SK-N-SH (cell line): Measurements from ENCODE around the gene PSMA6. TPM values are rescaled to one million over a fixed set of nuclear protein-coding genes. Genes with fewer than 3 reads are reported as not detected.

Experiments used
- CTCF ChIA-PET: fragments of 300-600, 350-600 bp; formaldehyde crosslinking; extraction: SDS; loops from one replicate; lab custom pipeline; 2021; lab: Yijun Ruan, JAX
- POLR2A ChIA-PET: fragments of 350-600 bp; sonication (Branson Sonifier 250); formaldehyde crosslinking; extraction: SDS; loops from one replicate; lab custom pipeline; 2020; ENCODE audit warnings: antibody characterized with exemption, inconsistent platforms; lab: Yijun Ruan, JAX
- DNase-seq: peaks from one replicate; pipeline ENCODE4 v3.0.0; 2012
- H2AFZ ChIP-seq: fragments of 200-600 bp; sonication (generic); 2 replicates; pipeline ENCODE4 v1.8.1; 2016; ENCODE audit warnings: antibody characterized with exemption, mild to moderate bottlenecking, low read depth
- H3F3A ChIP-seq: fragments of 200-600 bp; sonication (generic); replicated peaks from 2 replicates; pipeline ENCODE3; 2016; ENCODE audit warnings: antibody characterized with exemption, mild to moderate bottlenecking; ENCODE audit not compliant: insufficient read depth
- H3K27ac ChIP-seq, 2 experiments: fragments of 200-500 bp in 1 of 2; fragments of 200-600 bp in 1 of 2; sonication (Bioruptor generic) in 1 of 2; sonication (generic), shearing (Covaris generic) in 1 of 2; 2 replicates each; pipeline versions ENCODE4 v1.5.1 to v1.6.1; 2014 to 2016; ENCODE audit warnings: low read depth in 2 of 2, inconsistent platforms in 1 of 2, low read length in 1 of 2, mild to moderate bottlenecking in 1 of 2, mixed read lengths in 1 of 2
- H3K27me3 ChIP-seq: fragments of 200-600 bp; sonication (generic), shearing (Covaris generic); 2 replicates; pipeline ENCODE4 v1.6.1; 2016; ENCODE audit warnings: mixed run types; ENCODE audit not compliant: insufficient read depth
- H3K36me3 ChIP-seq, 2 experiments: fragments of 200-500 bp in 1 of 2; fragments of 200-600 bp in 1 of 2; sonication (Bioruptor generic) in 1 of 2; sonication (generic) in 1 of 2; replicated peaks in 1 of 2; 2 replicates each; pipeline versions ENCODE3 to v1.5.1; 2014 to 2016; ENCODE audit warnings: low read length in 1 of 2, mild to moderate bottlenecking in 1 of 2; ENCODE audit not compliant: insufficient read depth in 2 of 2, control insufficient read depth in 1 of 2
- H3K4me1 ChIP-seq, 2 experiments: fragments of 200-500 bp in 1 of 2; fragments of 200-600 bp in 1 of 2; sonication (Bioruptor generic) in 1 of 2; sonication (generic), shearing (Covaris generic) in 1 of 2; 2 replicates each; pipeline versions ENCODE4 v1.5.1 to v1.6.1; 2014 to 2016; ENCODE audit warnings: low read depth in 1 of 2, low read length in 1 of 2, mixed run types in 1 of 2; ENCODE audit not compliant: insufficient read depth in 2 of 2, control insufficient read depth in 1 of 2
- H3K4me2 ChIP-seq: fragments of 200-600 bp; sonication (generic), shearing (Covaris generic); 2 replicates; pipeline ENCODE4 v1.6.1; 2017; ENCODE audit warnings: mixed run types
- H3K4me3 ChIP-seq, 2 experiments: fragments of 200-500 bp in 1 of 2; fragments of 200-600 bp in 1 of 2; sonication (Bioruptor generic) in 1 of 2; sonication (generic), shearing (Covaris generic) in 1 of 2; 2 replicates each; pipeline versions ENCODE4 v1.5.1 to v1.8.1; 2014 to 2016; ENCODE audit warnings: low read depth in 2 of 2, inconsistent platforms in 1 of 2, low read length in 1 of 2, mild to moderate bottlenecking in 1 of 2, mixed read lengths in 1 of 2, moderate library complexity in 1 of 2
- H3K79me2 ChIP-seq: fragments of 200-600 bp; sonication (generic); 2 replicates; pipeline ENCODE4 v1.8.1; 2017; ENCODE audit warnings: mild to moderate bottlenecking; ENCODE audit not compliant: insufficient read depth
- H3K9ac ChIP-seq: fragments of 200-600 bp; sonication (generic); 2 replicates; pipeline ENCODE4 v1.6.1; 2017; ENCODE audit warnings: mixed run types
- H3K9me2 ChIP-seq: fragments of 200-600 bp; sonication (generic); 2 replicates; pipeline ENCODE4 v1.6.1; 2017; ENCODE audit warnings: mixed run types
- H3K9me3 ChIP-seq: fragments of 200-600 bp; sonication (generic); 2 replicates; pipeline ENCODE4 v1.6.1; 2017; ENCODE audit warnings: mixed run types, mild to moderate bottlenecking, moderate library complexity
- H4K20me1 ChIP-seq: fragments of 200-600 bp; sonication (generic); 2 replicates; pipeline ENCODE4 v1.6.1; 2017; ENCODE audit warnings: mild to moderate bottlenecking, mixed run types; ENCODE audit not compliant: insufficient read depth
- ELF1 ChIP-seq: IDR thresholded peaks from 2 replicates; pipeline ENCODE4 v1.4.0; 2012
- EZH2phosphoT487 ChIP-seq: fragments of 200-600 bp; sonication (generic); IDR thresholded peaks from 2 replicates; pipeline ENCODE4 v1.6.1; 2017; ENCODE audit warnings: low read depth, mixed run types, mild to moderate bottlenecking, antibody characterized with exemption, moderate library complexity, borderline replicate concordance
- FOSL2 ChIP-seq: IDR thresholded peaks from 2 replicates; pipeline ENCODE4 v1.4.0; 2012; ENCODE audit warnings: low read depth, mild to moderate bottlenecking, moderate library complexity, borderline replicate concordance
- FOXJ3 ChIP-seq: sonication (generic); formaldehyde crosslinking; IDR thresholded peaks from 2 replicates; pipeline ENCODE4 v1.5.1; 2020; ENCODE audit warnings: mild to moderate bottlenecking, missing genetic modification reagents
- GATA2 ChIP-seq: sonication (generic); formaldehyde crosslinking; IDR thresholded peaks from 2 replicates; pipeline ENCODE4 v1.5.0; 2020; ENCODE audit warnings: mild to moderate bottlenecking, missing genetic modification reagents
- MEF2A ChIP-seq: IDR thresholded peaks from 2 replicates; pipeline ENCODE4 v1.4.0; 2012; ENCODE audit warnings: low read depth, borderline replicate concordance
- MXI1 ChIP-seq: IDR thresholded peaks from 2 replicates; pipeline ENCODE4 v1.6.1; 2012; ENCODE audit warnings: mild to moderate bottlenecking, low read depth, low read length, improper control_type of control experiment
- NFIC ChIP-seq: IDR thresholded peaks from 2 replicates; pipeline ENCODE4 v1.4.0; 2012; ENCODE audit warnings: borderline replicate concordance
- POLR2AphosphoS5 ChIP-seq: IDR thresholded peaks from 2 replicates; pipeline ENCODE4 v1.6.1; 2012; ENCODE audit warnings: low read depth, low read length
- RFX5 ChIP-seq: IDR thresholded peaks from 2 replicates; pipeline ENCODE4 v1.6.1; 2012; ENCODE audit warnings: mild to moderate bottlenecking, improper control_type of control experiment, low read length
- SMC3 ChIP-seq: IDR thresholded peaks from 2 replicates; pipeline ENCODE4 v1.6.1; 2012; ENCODE audit warnings: low read depth, low read length, improper control_type of control experiment
- TAF1 ChIP-seq: IDR thresholded peaks from 2 replicates; pipeline ENCODE4 v1.6.1; 2012; ENCODE audit warnings: low read depth, mild to moderate bottlenecking, low read length, moderate library complexity, borderline replicate concordance
- YY1 ChIP-seq: IDR thresholded peaks from 2 replicates; pipeline ENCODE4 v1.4.0; 2012; ENCODE audit warnings: low read depth, mild to moderate bottlenecking
- WGBS: methylation state at CpG from one replicate; pipeline ENCODE4 v1.1.6; 2017; ENCODE audit warnings: low lambda C conversion rate; 5-methylcytosine and 5-hydroxymethylcytosine counted together
- polyA plus RNA-seq, 3 experiments: library from polyadenylated mRNA; depleted of rRNA; stranded (reverse); fragments of >200 nt; gene quantifications; 2 replicates each; pipeline ENCODE4 v1.2.3, GENCODE V29; 2012
- TF ChIP-seq, protein P1 (sequence below): IDR thresholded peaks from 2 replicates; pipeline ENCODE4 v1.4.0; 2012; ENCODE audit warnings: low read depth
- TF ChIP-seq, protein P2 (sequence below): IDR thresholded peaks from 2 replicates; pipeline ENCODE4; 2012
- TF ChIP-seq, protein P3 (sequence below): fragments of 150-350 bp; IDR thresholded peaks from 2 replicates; pipeline ENCODE4 v1.6.1; 2017; ENCODE audit warnings: antibody characterized with exemption, low read length, low read depth, borderline replicate concordance
- TF ChIP-seq, protein P4 (sequence below): IDR thresholded peaks from 2 replicates; pipeline ENCODE4 v1.4.0; 2012; ENCODE audit warnings: low read depth, borderline replicate concordance
- TF ChIP-seq, protein P5 (sequence below): fragments of 200-600 bp; sonication (generic); IDR thresholded peaks from 2 replicates; pipeline ENCODE4 v1.6.1; 2017; ENCODE audit warnings: antibody characterized with exemption, mild to moderate bottlenecking, moderate library complexity
- TF ChIP-seq, protein P6 (sequence below): IDR thresholded peaks from 2 replicates; pipeline ENCODE4 v1.6.1; 2012; ENCODE audit warnings: mild to moderate bottlenecking, low read depth, low read length, moderate library complexity

PSMA6 gene
- polyA plus RNA-seq, 1 of the 3 experiments (the other 2 are of a cell fraction), result 174 TPM

DNA sequence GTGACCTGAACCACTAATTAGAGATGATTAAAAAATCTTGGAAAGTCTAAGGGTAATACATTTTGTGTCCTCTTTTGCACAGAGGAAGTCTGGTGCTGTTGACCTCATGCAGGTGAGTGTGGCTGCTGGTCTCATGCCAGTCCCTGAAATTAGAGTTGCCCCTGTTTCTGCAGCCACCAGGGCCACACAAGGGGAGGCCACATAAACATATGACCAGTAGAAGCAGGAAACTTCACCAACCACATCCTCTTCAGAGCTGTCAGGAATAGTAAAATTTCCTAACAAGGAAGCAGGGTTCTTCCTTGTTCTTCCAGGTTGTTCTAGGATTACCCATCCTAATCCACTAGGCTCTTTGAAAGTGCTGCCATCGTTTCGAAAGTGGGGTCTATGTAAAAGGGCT lies 28.3 kb downstream of the PSMA6 start:
- Histone ChIP-seq H2AFZ (no peak overlapping the region), H3K4me1 (no peaks in the 10 kb centered on the region), H3K79me2 (no peaks in the 10 kb centered on the region), H3K9ac (no peak overlapping the region), H3K9me3 (no peaks in the 10 kb centered on the region), H4K20me1 (no peaks in the 10 kb centered on the region), H3K27ac (no peak overlapping the region), H3K9me2 (no peaks in the 10 kb centered on the region), H3K4me2 (no peak overlapping the region), H3F3A (peaks cover 4% of the 10 kb centered on the region), H3K27me3 (no peaks in the 10 kb centered on the region), H3K36me3 (peaks cover 24 to 28% of the 10 kb centered on the region in 2 experiments), H3K4me3 (no peak overlapping the region)
- DNase-seq, result no peak
- ChIA-PET POLR2A (no interaction called here), CTCF (interaction anchor here (1.1 kb wide), 1 partner anchor 501 kb away, joined by 3 read pairs; no protein-coding TSS in a partner anchor)
- no peak for TF ChIP-seq MXI1
- TF ChIP-seq, protein P1, sequence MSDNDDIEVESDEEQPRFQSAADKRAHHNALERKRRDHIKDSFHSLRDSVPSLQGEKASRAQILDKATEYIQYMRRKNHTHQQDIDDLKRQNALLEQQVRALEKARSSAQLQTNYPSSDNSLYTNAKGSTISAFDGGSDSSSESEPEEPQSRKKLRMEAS, result no peak
- TF ChIP-seq FOSL2, result no peak
- TF ChIP-seq, protein P2, sequence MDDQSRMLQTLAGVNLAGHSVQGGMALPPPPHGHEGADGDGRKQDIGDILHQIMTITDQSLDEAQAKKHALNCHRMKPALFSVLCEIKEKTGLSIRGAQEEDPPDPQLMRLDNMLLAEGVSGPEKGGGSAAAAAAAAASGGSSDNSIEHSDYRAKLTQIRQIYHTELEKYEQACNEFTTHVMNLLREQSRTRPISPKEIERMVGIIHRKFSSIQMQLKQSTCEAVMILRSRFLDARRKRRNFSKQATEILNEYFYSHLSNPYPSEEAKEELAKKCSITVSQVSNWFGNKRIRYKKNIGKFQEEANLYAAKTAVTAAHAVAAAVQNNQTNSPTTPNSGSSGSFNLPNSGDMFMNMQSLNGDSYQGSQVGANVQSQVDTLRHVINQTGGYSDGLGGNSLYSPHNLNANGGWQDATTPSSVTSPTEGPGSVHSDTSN, result no peak
- no peak for TF ChIP-seq ELF1
- TF ChIP-seq, protein P3, sequence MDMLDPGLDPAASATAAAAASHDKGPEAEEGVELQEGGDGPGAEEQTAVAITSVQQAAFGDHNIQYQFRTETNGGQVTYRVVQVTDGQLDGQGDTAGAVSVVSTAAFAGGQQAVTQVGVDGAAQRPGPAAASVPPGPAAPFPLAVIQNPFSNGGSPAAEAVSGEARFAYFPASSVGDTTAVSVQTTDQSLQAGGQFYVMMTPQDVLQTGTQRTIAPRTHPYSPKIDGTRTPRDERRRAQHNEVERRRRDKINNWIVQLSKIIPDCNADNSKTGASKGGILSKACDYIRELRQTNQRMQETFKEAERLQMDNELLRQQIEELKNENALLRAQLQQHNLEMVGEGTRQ, result no peak
- TF ChIP-seq GATA2, result no peak
- TF ChIP-seq, protein P4, sequence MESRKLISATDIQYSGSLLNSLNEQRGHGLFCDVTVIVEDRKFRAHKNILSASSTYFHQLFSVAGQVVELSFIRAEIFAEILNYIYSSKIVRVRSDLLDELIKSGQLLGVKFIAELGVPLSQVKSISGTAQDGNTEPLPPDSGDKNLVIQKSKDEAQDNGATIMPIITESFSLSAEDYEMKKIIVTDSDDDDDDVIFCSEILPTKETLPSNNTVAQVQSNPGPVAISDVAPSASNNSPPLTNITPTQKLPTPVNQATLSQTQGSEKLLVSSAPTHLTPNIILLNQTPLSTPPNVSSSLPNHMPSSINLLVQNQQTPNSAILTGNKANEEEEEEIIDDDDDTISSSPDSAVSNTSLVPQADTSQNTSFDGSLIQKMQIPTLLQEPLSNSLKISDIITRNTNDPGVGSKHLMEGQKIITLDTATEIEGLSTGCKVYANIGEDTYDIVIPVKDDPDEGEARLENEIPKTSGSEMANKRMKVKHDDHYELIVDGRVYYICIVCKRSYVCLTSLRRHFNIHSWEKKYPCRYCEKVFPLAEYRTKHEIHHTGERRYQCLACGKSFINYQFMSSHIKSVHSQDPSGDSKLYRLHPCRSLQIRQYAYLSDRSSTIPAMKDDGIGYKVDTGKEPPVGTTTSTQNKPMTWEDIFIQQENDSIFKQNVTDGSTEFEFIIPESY, result no peak
- TF ChIP-seq, protein P5, sequence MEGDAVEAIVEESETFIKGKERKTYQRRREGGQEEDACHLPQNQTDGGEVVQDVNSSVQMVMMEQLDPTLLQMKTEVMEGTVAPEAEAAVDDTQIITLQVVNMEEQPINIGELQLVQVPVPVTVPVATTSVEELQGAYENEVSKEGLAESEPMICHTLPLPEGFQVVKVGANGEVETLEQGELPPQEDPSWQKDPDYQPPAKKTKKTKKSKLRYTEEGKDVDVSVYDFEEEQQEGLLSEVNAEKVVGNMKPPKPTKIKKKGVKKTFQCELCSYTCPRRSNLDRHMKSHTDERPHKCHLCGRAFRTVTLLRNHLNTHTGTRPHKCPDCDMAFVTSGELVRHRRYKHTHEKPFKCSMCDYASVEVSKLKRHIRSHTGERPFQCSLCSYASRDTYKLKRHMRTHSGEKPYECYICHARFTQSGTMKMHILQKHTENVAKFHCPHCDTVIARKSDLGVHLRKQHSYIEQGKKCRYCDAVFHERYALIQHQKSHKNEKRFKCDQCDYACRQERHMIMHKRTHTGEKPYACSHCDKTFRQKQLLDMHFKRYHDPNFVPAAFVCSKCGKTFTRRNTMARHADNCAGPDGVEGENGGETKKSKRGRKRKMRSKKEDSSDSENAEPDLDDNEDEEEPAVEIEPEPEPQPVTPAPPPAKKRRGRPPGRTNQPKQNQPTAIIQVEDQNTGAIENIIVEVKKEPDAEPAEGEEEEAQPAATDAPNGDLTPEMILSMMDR, result no peak
- TF ChIP-seq MEF2A, result no peak
- no peak for TF ChIP-seq TAF1
- TF ChIP-seq RFX5, result no peak
- no peak for TF ChIP-seq FOXJ3 (CRISPR knock-in tag)
- no peak for TF ChIP-seq YY1
- TF ChIP-seq, protein P6, sequence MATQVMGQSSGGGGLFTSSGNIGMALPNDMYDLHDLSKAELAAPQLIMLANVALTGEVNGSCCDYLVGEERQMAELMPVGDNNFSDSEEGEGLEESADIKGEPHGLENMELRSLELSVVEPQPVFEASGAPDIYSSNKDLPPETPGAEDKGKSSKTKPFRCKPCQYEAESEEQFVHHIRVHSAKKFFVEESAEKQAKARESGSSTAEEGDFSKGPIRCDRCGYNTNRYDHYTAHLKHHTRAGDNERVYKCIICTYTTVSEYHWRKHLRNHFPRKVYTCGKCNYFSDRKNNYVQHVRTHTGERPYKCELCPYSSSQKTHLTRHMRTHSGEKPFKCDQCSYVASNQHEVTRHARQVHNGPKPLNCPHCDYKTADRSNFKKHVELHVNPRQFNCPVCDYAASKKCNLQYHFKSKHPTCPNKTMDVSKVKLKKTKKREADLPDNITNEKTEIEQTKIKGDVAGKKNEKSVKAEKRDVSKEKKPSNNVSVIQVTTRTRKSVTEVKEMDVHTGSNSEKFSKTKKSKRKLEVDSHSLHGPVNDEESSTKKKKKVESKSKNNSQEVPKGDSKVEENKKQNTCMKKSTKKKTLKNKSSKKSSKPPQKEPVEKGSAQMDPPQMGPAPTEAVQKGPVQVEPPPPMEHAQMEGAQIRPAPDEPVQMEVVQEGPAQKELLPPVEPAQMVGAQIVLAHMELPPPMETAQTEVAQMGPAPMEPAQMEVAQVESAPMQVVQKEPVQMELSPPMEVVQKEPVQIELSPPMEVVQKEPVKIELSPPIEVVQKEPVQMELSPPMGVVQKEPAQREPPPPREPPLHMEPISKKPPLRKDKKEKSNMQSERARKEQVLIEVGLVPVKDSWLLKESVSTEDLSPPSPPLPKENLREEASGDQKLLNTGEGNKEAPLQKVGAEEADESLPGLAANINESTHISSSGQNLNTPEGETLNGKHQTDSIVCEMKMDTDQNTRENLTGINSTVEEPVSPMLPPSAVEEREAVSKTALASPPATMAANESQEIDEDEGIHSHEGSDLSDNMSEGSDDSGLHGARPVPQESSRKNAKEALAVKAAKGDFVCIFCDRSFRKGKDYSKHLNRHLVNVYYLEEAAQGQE, result no peak
- TF ChIP-seq EZH2phosphoT487, result no peak
- no peak for TF ChIP-seq POLR2AphosphoS5
- TF ChIP-seq NFIC, result no peak
- no peak for TF ChIP-seq SMC3
- 90% methylated on average over 2 of the region's 2 CpGs for WGBS
